Thyroid gland (tissue), 4 donors: ENCODE results near the gene PLCL1. TPM values are rescaled to one million over a fixed set of nuclear protein-coding genes. Genes with fewer than 3 reads are reported as not detected.

Experiments
- DNase-seq, 2 donors: peaks; one replicate each; pipeline ENCODE4 v3.0.0-alpha.2; 2019
- H3K27ac ChIP-seq, 3 donors: fragments of 200-600 bp; sonication (generic); 1 replicate in 2 of 3; 2 replicates in 1 of 3; pipeline ENCODE4 v1.5.1; 2016 to 2019; ENCODE audit warnings: mild to moderate bottlenecking in 1 of 3, moderate library complexity in 1 of 3
- H3K27me3 ChIP-seq: fragments of 200-600 bp; sonication (generic); one replicate; pipeline ENCODE4 v1.5.1; 2019
- H3K36me3 ChIP-seq, 2 donors: fragments of 200-600 bp; sonication (generic); one replicate each; pipeline ENCODE4 v1.5.1; 2016 to 2019
- H3K4me1 ChIP-seq, 2 donors: fragments of 200-600 bp; sonication (generic); one replicate each; pipeline ENCODE4 v1.5.1; 2017 to 2019
- H3K4me3 ChIP-seq, 3 donors: fragments of 200-600 bp; sonication (generic); replicated peaks in 1 of 3; 1 replicate in 2 of 3; 2 replicates in 1 of 3; pipeline ENCODE4 v1.5.1; 2016; ENCODE audit warnings: mild to moderate bottlenecking in 1 of 3
- H3K9me3 ChIP-seq: fragments of 200-600 bp; sonication (generic); one replicate; pipeline ENCODE4 v1.5.1; 2017
- CTCF ChIP-seq, 6 experiments: fragments of 200-600 bp in 3 of 6; fragments of 450-650 bp in 3 of 6; sonication (generic) in 3 of 6; IDR thresholded peaks; one replicate each; pipeline ENCODE4 v1.5.1; 2016 to 2019; ENCODE audit warnings: antibody characterized with exemption in 6 of 6, mild to moderate bottlenecking in 2 of 6, inconsistent platforms in 1 of 6, moderate library complexity in 1 of 6
- POLR2A ChIP-seq, 2 donors: fragments of 450-650 bp; IDR thresholded peaks; one replicate each; pipeline ENCODE4 v1.6.1; 2017; ENCODE audit warnings: antibody characterized with exemption in 2 of 2, mild to moderate bottlenecking in 2 of 2, moderate library complexity in 1 of 2
- WGBS, 2 donors: methylation state at CpG; one replicate each; pipeline ENCODE4 v1.1.5; 2017; 5-methylcytosine and 5-hydroxymethylcytosine counted together
- intact Hi-C: fragments of 100-400 bp; cut with DNase I; formaldehyde crosslinking; loops from one replicate; pipeline ENCODE4 v1.15.1; 2023
- total RNA-seq, 4 donors: library from RNA; depleted of rRNA; stranded (reverse); fragments of >200 nt; gene quantifications; one replicate each; pipeline ENCODE4 v1.2.3, GENCODE V29; 2016

Gene PLCL1
- total RNA-seq, 4 donors from 2014 or later: 9.1 to 11.8 (median 9.9) TPM

GRCh38 chr2:197862246-197862955 lies 58.0 kb downstream of the PLCL1 start:
- Histone ChIP-seq H3K4me1 (no peaks in the 10 kb centered on the region), H3K4me3 (no peak overlapping the region), H3K36me3 (no peaks in the 10 kb centered on the region), H3K27me3 (no peaks in the 10 kb centered on the region), H3K9me3 (no peaks in the 10 kb centered on the region), H3K27ac (no peak overlapping the region)
- WGBS, 2 donors: 82 to 84% methylated on average over 1 of the region's 1 CpG
- intact Hi-C loops: no loop called here
- no peak for DNase-seq
- TF ChIP-seq POLR2A (IDR thresholded peaks at IDR 0.05): no peak
- no peak for TF ChIP-seq CTCF (IDR thresholded peaks at IDR 0.05)

GRCh38 chr2:197863744-197864143 lies 59.4 kb downstream of the PLCL1 start:
- DNase-seq: no peak

GRCh38 chr2:197866455-197866854 lies 62.1 kb downstream of the PLCL1 start:
- Histone ChIP-seq H3K36me3 (no peaks in the 10 kb centered on the region), H3K27me3 (no peaks in the 10 kb centered on the region), H3K4me1 (no peaks in the 10 kb centered on the region), H3K27ac (no peak overlapping the region), H3K9me3 (no peaks in the 10 kb centered on the region), H3K4me3 (no peak overlapping the region)
- intact Hi-C loops: no loop called here
- no peak for DNase-seq
- TF ChIP-seq POLR2A (IDR thresholded peaks at IDR 0.05): no peak
- no peak for TF ChIP-seq CTCF (IDR thresholded peaks at IDR 0.05)

More at GRCh38 chr2:197863744-197864143, 59.4 kb downstream of the PLCL1 start:
- H3K27me3 ChIP-seq: no peaks in the 10 kb centered on the region
- no peak overlapping the region for H3K27ac ChIP-seq
- no peaks in the 10 kb centered on the region for H3K36me3 ChIP-seq
- WGBS, 2 donors: 97 to 98% methylated on average over 1 of the region's 1 CpG
- H3K4me3 ChIP-seq: no peak overlapping the region
- TF ChIP-seq POLR2A (IDR thresholded peaks at IDR 0.05): no peak
- intact Hi-C loops: no loop called here
- no peaks in the 10 kb centered on the region for H3K4me1 ChIP-seq
- no peaks in the 10 kb centered on the region for H3K9me3 ChIP-seq

- DNase-seq: no peak
- intact Hi-C loops: no loop called here
- H3K27me3 ChIP-seq: no peaks in the 10 kb centered on the region
- no peak overlapping the region for H3K27ac ChIP-seq
- TF ChIP-seq CTCF (IDR thresholded peaks at IDR 0.05): no peak
- no peak for TF ChIP-seq POLR2A (IDR thresholded peaks at IDR 0.05)
- H3K4me1 ChIP-seq: no peaks in the 10 kb centered on the region
- no peaks in the 10 kb centered on the region for H3K36me3 ChIP-seq
- no peak overlapping the region for H3K4me3 ChIP-seq
- 96 to 97% methylated on average over 2 of the region's 2 CpGs for WGBS, 2 donors
- H3K9me3 ChIP-seq: no peaks in the 10 kb centered on the region
Observed at GRCh38 chr2:197867033-197867432, 62.6 kb downstream of the PLCL1 start.

- Histone ChIP-seq H3K9me3 (no peaks in the 10 kb centered on the region), H3K4me3 (no peak overlapping the region), H3K27ac (no peak overlapping the region), H3K4me1 (no peaks in the 10 kb centered on the region), H3K27me3 (no peaks in the 10 kb centered on the region), H3K36me3 (no peaks in the 10 kb centered on the region)
- intact Hi-C loops: no loop called here
- DNase-seq: no peak
- TF ChIP-seq POLR2A (IDR thresholded peaks at IDR 0.05) (no peak), CTCF (IDR thresholded peaks at IDR 0.05) (no peak)
- WGBS, 2 donors: 69 to 77% methylated on average over 3 of the region's 3 CpGs
Observed at GRCh38 chr2:197867624-197868023, 63.2 kb downstream of the PLCL1 start.
